ENCODE measurements around the gene ZNF30. TPM values are rescaled to one million over a fixed set of nuclear protein-coding genes. Genes with fewer than 3 reads are reported as not detected.

The ZNF30 gene
- total and polyA plus RNA-seq, 2 experiments from 2014 or later: 1.1 to 3.2 TPM

DNA sequence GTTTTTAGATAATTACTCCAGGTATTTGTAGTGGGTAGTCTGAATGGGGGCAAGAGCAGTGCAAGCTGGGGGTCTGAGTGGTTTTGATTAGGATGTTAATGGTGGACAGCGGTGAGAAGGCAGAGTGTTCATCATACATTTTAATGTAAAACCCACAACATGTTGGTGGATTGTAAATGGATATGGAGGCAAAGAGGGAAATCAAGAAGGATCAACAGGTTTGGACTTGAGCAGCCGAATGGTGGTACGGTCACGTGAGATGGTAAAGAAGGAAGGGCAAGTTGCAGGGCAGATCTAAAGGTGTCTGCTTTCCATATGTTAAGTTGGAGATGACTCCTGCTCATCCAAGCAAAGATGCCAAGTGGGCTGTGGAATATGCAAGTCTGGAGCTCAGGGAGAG lies 9.5 kb downstream of the ZNF30 start:
- Histone ChIP-seq H3K27ac (no peak overlapping the region), H3K4me2 (no peak overlapping the region), H4K20me1 (ENCODE audit: insufficient read depth, poor library complexity, severe bottlenecking) (no peaks in the 10 kb centered on the region), H3K9me3 (ENCODE audit: low read depth) (no peaks in the 10 kb centered on the region), H3K36me3 (replicated peaks; ENCODE audit: insufficient read depth, low read depth) (no peaks in the 10 kb centered on the region), H3K79me2 (no peaks in the 10 kb centered on the region), H3K9me2 (replicated peaks; ENCODE audit: insufficient read depth) (no peaks in the 10 kb centered on the region), H2AFZ (no peak overlapping the region), H3K27me3 (no peaks in the 10 kb centered on the region), H3K4me1 (ENCODE audit: insufficient read depth) (no peaks in the 10 kb centered on the region), H3K4me3 (no peak overlapping the region)
- TF ChIP-seq, protein P1, sequence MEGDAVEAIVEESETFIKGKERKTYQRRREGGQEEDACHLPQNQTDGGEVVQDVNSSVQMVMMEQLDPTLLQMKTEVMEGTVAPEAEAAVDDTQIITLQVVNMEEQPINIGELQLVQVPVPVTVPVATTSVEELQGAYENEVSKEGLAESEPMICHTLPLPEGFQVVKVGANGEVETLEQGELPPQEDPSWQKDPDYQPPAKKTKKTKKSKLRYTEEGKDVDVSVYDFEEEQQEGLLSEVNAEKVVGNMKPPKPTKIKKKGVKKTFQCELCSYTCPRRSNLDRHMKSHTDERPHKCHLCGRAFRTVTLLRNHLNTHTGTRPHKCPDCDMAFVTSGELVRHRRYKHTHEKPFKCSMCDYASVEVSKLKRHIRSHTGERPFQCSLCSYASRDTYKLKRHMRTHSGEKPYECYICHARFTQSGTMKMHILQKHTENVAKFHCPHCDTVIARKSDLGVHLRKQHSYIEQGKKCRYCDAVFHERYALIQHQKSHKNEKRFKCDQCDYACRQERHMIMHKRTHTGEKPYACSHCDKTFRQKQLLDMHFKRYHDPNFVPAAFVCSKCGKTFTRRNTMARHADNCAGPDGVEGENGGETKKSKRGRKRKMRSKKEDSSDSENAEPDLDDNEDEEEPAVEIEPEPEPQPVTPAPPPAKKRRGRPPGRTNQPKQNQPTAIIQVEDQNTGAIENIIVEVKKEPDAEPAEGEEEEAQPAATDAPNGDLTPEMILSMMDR (IDR thresholded peaks at IDR 0.05; ENCODE audit: poor library complexity): no peak
- TF ChIP-seq EZH2 (IDR thresholded peaks at IDR 0.05; ENCODE audit: borderline replicate concordance): no peak
- TF ChIP-seq EZH2phosphoT487 (IDR thresholded peaks at IDR 0.05; ENCODE audit: low read depth, severe bottlenecking, unreplicated experiment): no peak
- WGBS (ENCODE audit: low lambda C conversion rate, missing lambda C conversion rate): 99% methylated on average over 4 of the region's 4 CpGs
- no peak for DNase-seq (ENCODE audit: low spot score)

DNA sequence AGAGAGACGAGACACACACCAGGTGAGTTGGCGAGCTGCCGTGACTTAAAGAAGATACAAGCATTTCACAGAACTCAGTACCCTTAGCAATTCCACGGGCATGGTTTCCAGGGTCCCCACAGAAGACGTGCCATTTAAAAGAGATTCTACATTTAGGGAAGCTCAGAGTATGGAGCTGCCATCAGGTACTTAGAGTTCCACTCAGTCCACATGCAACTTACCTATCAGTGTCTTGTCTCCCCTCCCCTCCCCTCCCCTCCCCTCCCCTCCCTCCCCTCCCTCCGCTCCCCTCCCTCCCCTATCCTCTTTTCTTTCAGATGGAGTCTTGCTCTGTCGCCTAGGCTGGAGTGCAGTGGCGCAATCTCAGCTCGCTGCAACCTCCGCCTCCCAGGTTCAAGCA lies 12.2 kb downstream of the ZNF30 start:
- Histone ChIP-seq H3K4me2 (no peak overlapping the region), H3K36me3 (replicated peaks; ENCODE audit: insufficient read depth, low read depth) (no peaks in the 10 kb centered on the region), H3K27ac (no peak overlapping the region), H3K9me2 (replicated peaks; ENCODE audit: insufficient read depth) (no peaks in the 10 kb centered on the region), H2AFZ (no peak overlapping the region), H3K4me1 (ENCODE audit: insufficient read depth) (no peaks in the 10 kb centered on the region), H4K20me1 (ENCODE audit: insufficient read depth, poor library complexity, severe bottlenecking) (no peaks in the 10 kb centered on the region), H3K27me3 (no peaks in the 10 kb centered on the region), H3K79me2 (no peaks in the 10 kb centered on the region), H3K4me3 (no peak overlapping the region), H3K9me3 (ENCODE audit: low read depth) (peaks cover 12% of the 10 kb centered on the region)
- WGBS (ENCODE audit: low lambda C conversion rate, missing lambda C conversion rate): 88% methylated on average over 8 of the region's 10 CpGs
- no peak for TF ChIP-seq EZH2phosphoT487 (IDR thresholded peaks at IDR 0.05; ENCODE audit: low read depth, severe bottlenecking, unreplicated experiment)
- TF ChIP-seq, protein P1 (IDR thresholded peaks at IDR 0.05; ENCODE audit: poor library complexity): no peak
- TF ChIP-seq EZH2 (IDR thresholded peaks at IDR 0.05; ENCODE audit: borderline replicate concordance): no peak
- DNase-seq (ENCODE audit: low spot score): no peak

DNA sequence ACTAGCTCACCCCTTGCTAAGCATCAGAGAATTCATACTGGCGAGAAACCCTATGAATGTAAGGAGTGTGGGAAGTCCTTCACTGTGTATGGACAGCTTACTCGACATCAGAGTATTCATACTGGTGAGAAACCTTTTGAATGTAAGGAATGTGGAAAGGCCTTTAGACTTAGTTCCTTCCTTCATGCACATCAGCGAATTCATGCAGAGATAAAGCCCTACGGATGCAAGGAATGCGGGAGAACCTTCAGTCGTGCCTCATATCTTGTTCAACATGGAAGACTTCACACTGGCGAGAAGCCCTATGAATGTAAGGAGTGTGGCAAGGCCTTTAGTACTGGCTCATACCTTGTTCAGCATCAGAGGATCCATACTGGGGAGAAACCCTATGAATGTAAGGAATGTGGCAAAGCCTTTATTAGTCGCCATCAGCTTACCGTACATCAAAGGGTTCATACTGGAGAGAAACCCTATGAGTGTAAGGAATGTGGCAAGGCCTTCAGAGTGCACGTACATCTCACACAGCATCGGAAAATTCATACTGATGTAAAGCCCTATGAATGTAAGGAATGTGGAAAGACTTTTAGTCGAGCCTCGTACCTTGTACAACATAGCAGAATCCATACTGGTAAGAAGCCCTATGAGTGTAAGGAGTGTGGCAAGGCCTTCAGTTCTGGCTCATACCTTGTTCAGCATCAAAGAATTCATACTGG lies 17.3 kb downstream of the ZNF30 start:
- H3K36me3 ChIP-seq (replicated peaks; ENCODE audit: insufficient read depth, low read depth): no peaks in the 10 kb centered on the region

More for the DNA sequence above, 17.3 kb downstream of the ZNF30 start:
- Histone ChIP-seq H3K27ac (no peak overlapping the region), H3K27me3 (no peaks in the 10 kb centered on the region), H3K9me3 (ENCODE audit: low read depth) (peaks cover 23% of the 10 kb centered on the region), H3K79me2 (no peaks in the 10 kb centered on the region), H3K4me3 (no peak overlapping the region), H3K9me2 (replicated peaks; ENCODE audit: insufficient read depth) (no peaks in the 10 kb centered on the region), H2AFZ (no peak overlapping the region), H3K4me1 (ENCODE audit: insufficient read depth) (no peaks in the 10 kb centered on the region), H3K4me2 (no peak overlapping the region), H4K20me1 (ENCODE audit: insufficient read depth, poor library complexity, severe bottlenecking) (no peaks in the 10 kb centered on the region)
- DNase-seq (ENCODE audit: low spot score): no peak
- 97% methylated on average over 13 of the region's 13 CpGs for WGBS (ENCODE audit: low lambda C conversion rate, missing lambda C conversion rate)
- TF ChIP-seq EZH2 (IDR thresholded peaks at IDR 0.05; ENCODE audit: borderline replicate concordance): no peak
- TF ChIP-seq, protein P1 (IDR thresholded peaks at IDR 0.05; ENCODE audit: poor library complexity): no peak
- no peak for TF ChIP-seq EZH2phosphoT487 (IDR thresholded peaks at IDR 0.05; ENCODE audit: low read depth, severe bottlenecking, unreplicated experiment)
